H1 (cell line): Measurements from ENCODE around the gene NAE1. TPM values are rescaled to one million over a fixed set of nuclear protein-coding genes. Genes with fewer than 3 reads are reported as not detected.

ENCODE experiments used
- CTCF ChIA-PET: fragments of 300-600 bp; sonication (Branson Sonifier 250); formaldehyde crosslinking; loops from one replicate; lab custom pipeline; 2021; ENCODE audit not compliant: partially characterized antibody; lab: Charles Lee
- POLR2A ChIA-PET: fragments of 300-600 bp; sonication (Branson Sonifier 250); formaldehyde crosslinking; loops from one replicate; lab custom pipeline; 2021; ENCODE audit warnings: inconsistent platforms; ENCODE audit not compliant: partially characterized antibody; lab: Charles Lee
- DNase-seq, 2 experiments: peaks; one replicate each; pipeline versions ENCODE4 v3.0.0 to v3.0.0-alpha.2; 2010 to 2022; ENCODE audit warnings: low spot score in 2 of 2, low read depth in 1 of 2, mixed read lengths in 1 of 2
- FAIRE-seq: peaks from 2 replicates; lab custom pipeline; 2011; peaks lifted over from hg19 to GRCh38; lab: Jason Lieb, UNC
- H2AFZ ChIP-seq: 2 replicates; pipeline ENCODE4 v1.8.1; 2012; ENCODE audit warnings: low read length, inconsistent platforms
- H2AK5ac ChIP-seq: 2 replicates; pipeline ENCODE4 v1.6.1; 2013; ENCODE audit warnings: low read depth, low read length
- H2BK120ac ChIP-seq: replicated peaks from 2 replicates; pipeline ENCODE3; 2013; ENCODE audit warnings: low read depth, low read length, inconsistent platforms
- H2BK12ac ChIP-seq: 2 replicates; pipeline ENCODE4 v1.6.1; 2013; ENCODE audit warnings: low read depth, low read length
- H2BK15ac ChIP-seq: 2 replicates; pipeline ENCODE4 v1.6.1; 2013; ENCODE audit warnings: low read length
- H2BK20ac ChIP-seq: 2 replicates; pipeline ENCODE4 v1.6.1; 2013; ENCODE audit warnings: low read length
- H2BK5ac ChIP-seq: 2 replicates; pipeline ENCODE4 v1.6.1; 2013; ENCODE audit warnings: low read depth, low read length
- H3K14ac ChIP-seq: 2 replicates; pipeline ENCODE4 v1.6.1; 2013; ENCODE audit warnings: inconsistent platforms; ENCODE audit not compliant: insufficient read length
- H3K18ac ChIP-seq: 2 replicates; pipeline ENCODE4 v1.6.1; 2013; ENCODE audit warnings: low read length; ENCODE audit errors: extremely low read depth
- H3K23ac ChIP-seq: 2 replicates; pipeline ENCODE4 v1.6.1; 2013; ENCODE audit warnings: inconsistent platforms; ENCODE audit not compliant: insufficient read length
- H3K23me2 ChIP-seq: 2 replicates; pipeline ENCODE4 v1.6.1; 2013; ENCODE audit warnings: low read depth, low read length
- H3K27ac ChIP-seq: 2 replicates; pipeline ENCODE4 v1.6.1; 2011; ENCODE audit warnings: low read depth, low read length, inconsistent platforms
- H3K27me3 ChIP-seq, 4 experiments: replicated peaks in 1 of 4; 1 replicate in 1 of 4; 2 replicates in 3 of 4; pipeline versions ENCODE4 v1.6.1 to v1.8.1; 2011 to 2013; ENCODE audit warnings: low read length in 3 of 4, mild to moderate bottlenecking in 3 of 4, inconsistent platforms in 2 of 4, mixed read lengths in 2 of 4, moderate library complexity in 1 of 4; ENCODE audit not compliant: control insufficient read depth in 3 of 4, insufficient read depth in 3 of 4; ENCODE audit errors: extremely low read depth in 1 of 4
- H3K36me3 ChIP-seq, 4 experiments: 2 replicates each; pipeline versions ENCODE4 v1.6.1 to v1.8.1; 2011 to 2013; ENCODE audit warnings: mild to moderate bottlenecking in 4 of 4, low read length in 3 of 4, moderate library complexity in 2 of 4, control low read depth in 1 of 4, inconsistent platforms in 1 of 4; ENCODE audit not compliant: insufficient read depth in 4 of 4, control insufficient read depth in 2 of 4
- H3K4ac ChIP-seq: replicated peaks from 2 replicates; pipeline ENCODE3; 2013; ENCODE audit warnings: low read length, low read depth, mixed read lengths, inconsistent platforms; ENCODE audit not compliant: insufficient read length
- H3K4me1 ChIP-seq, 4 experiments: replicated peaks in 1 of 4; 1 replicate in 1 of 4; 2 replicates in 3 of 4; pipeline versions ENCODE4 v1.6.1 to v1.8.1; 2011 to 2013; ENCODE audit warnings: low read length in 3 of 4, inconsistent platforms in 2 of 4, mixed read lengths in 1 of 4; ENCODE audit not compliant: insufficient read depth in 4 of 4, control insufficient read depth in 3 of 4
- H3K4me2 ChIP-seq, 2 experiments: 2 replicates each; pipeline versions ENCODE4 v1.6.1 to v1.8.1; 2011 to 2013; ENCODE audit warnings: low read depth in 2 of 2, low read length in 2 of 2, control low read depth in 1 of 2, inconsistent platforms in 1 of 2, mild to moderate bottlenecking in 1 of 2; ENCODE audit not compliant: insufficient read depth in 1 of 2
- H3K4me3 ChIP-seq, 4 experiments: fragments of 200-600, 300-600 bp in 1 of 4; sonication (generic), shearing (Covaris generic), sonication (Bioruptor Twin) in 1 of 4; 2 replicates each; pipeline versions ENCODE4 v1.5.1 to v1.8.1; 2011 to 2016; ENCODE audit warnings: low read length in 4 of 4, low read depth in 3 of 4, control low read depth in 2 of 4, inconsistent platforms in 2 of 4, mild to moderate bottlenecking in 2 of 4, mixed read lengths in 1 of 4, moderate library complexity in 1 of 4; ENCODE audit not compliant: insufficient read depth in 2 of 4; ENCODE audit errors: extremely low read depth in 1 of 4
- H3K56ac ChIP-seq: replicated peaks from 2 replicates; pipeline ENCODE3; 2013; ENCODE audit warnings: low read depth, mild to moderate bottlenecking, mixed read lengths, low read length, inconsistent platforms; ENCODE audit not compliant: insufficient read length
- H3K79me1 ChIP-seq: 2 replicates; pipeline ENCODE4 v1.6.1; 2013; ENCODE audit warnings: low read depth, low read length, control low read depth
- H3K79me2 ChIP-seq, 2 experiments: 2 replicates each; pipeline versions ENCODE4 v1.6.1 to v1.8.1; 2012 to 2013; ENCODE audit warnings: low read length in 2 of 2, mild to moderate bottlenecking in 2 of 2, inconsistent platforms in 1 of 2; ENCODE audit not compliant: insufficient read depth in 2 of 2, control insufficient read depth in 1 of 2
- H3K9ac ChIP-seq, 4 experiments: replicated peaks in 1 of 4; 1 replicate in 1 of 4; 2 replicates in 3 of 4; pipeline versions ENCODE4 v1.6.1 to v1.8.1; 2011 to 2013; ENCODE audit warnings: low read depth in 3 of 4, low read length in 3 of 4, control low read depth in 2 of 4, mild to moderate bottlenecking in 2 of 4, moderate library complexity in 2 of 4, inconsistent platforms in 1 of 4; ENCODE audit errors: extremely low read depth in 1 of 4
- H3K9me3 ChIP-seq, 2 experiments: 2 replicates each; pipeline versions ENCODE4 v1.6.1 to v1.8.1; 2012 to 2013; ENCODE audit warnings: mild to moderate bottlenecking in 2 of 2, moderate library complexity in 2 of 2, control low read depth in 1 of 2, inconsistent platforms in 1 of 2, low read depth in 1 of 2, low read length in 1 of 2, mixed read lengths in 1 of 2; ENCODE audit not compliant: insufficient read depth in 2 of 2
- H4K20me1 ChIP-seq, 2 experiments: replicated peaks in 1 of 2; 2 replicates each; pipeline versions ENCODE3 to v1.8.1; 2011 to 2013; ENCODE audit warnings: inconsistent platforms in 2 of 2, low read length in 2 of 2, mild to moderate bottlenecking in 1 of 2; ENCODE audit not compliant: insufficient read depth in 2 of 2, control insufficient read depth in 1 of 2
- H4K5ac ChIP-seq: 2 replicates; pipeline ENCODE4 v1.6.1; 2013; ENCODE audit warnings: low read length, low read depth, mixed read lengths, inconsistent platforms; ENCODE audit not compliant: insufficient read length
- H4K8ac ChIP-seq: 2 replicates; pipeline ENCODE4 v1.8.0; 2013; ENCODE audit warnings: mild to moderate bottlenecking, moderate library complexity, low read length, inconsistent platforms; ENCODE audit not compliant: insufficient read depth; ENCODE audit errors: extremely low read depth
- H4K91ac ChIP-seq: replicated peaks from 2 replicates; pipeline ENCODE3; 2013; ENCODE audit warnings: low read length, mixed read lengths, inconsistent platforms; ENCODE audit not compliant: insufficient read length
- CHD1 ChIP-seq: IDR thresholded peaks from 2 replicates; pipeline ENCODE4 v1.6.1; 2012; ENCODE audit warnings: low read depth, low read length, improper control_type of control experiment
- JUND ChIP-seq: IDR thresholded peaks from 2 replicates; pipeline ENCODE4 v1.6.1; 2011; ENCODE audit warnings: mild to moderate bottlenecking, improper control_type of control experiment, low read length
- KDM4A ChIP-seq: IDR thresholded peaks from one replicate; pipeline ENCODE4 v1.7.1; 2012; ENCODE audit warnings: low read depth, mild to moderate bottlenecking, moderate library complexity, low read length, inconsistent platforms; ENCODE audit not compliant: severe bottlenecking
- MAFK ChIP-seq: IDR thresholded peaks from 2 replicates; pipeline ENCODE4 v1.6.1; 2012; ENCODE audit warnings: low read depth, mild to moderate bottlenecking, improper control_type of control experiment, low read length
- RBBP5 ChIP-seq: IDR thresholded peaks from 2 replicates; pipeline ENCODE4 v1.7.1; 2012; ENCODE audit warnings: low read depth, mild to moderate bottlenecking, inconsistent platforms, low read length, moderate library complexity, borderline replicate concordance
- SIRT6 ChIP-seq: IDR thresholded peaks from one replicate; pipeline ENCODE4 v1.7.1; 2012; ENCODE audit warnings: low read length, inconsistent platforms
- SIX5 ChIP-seq: IDR thresholded peaks from 2 replicates; pipeline ENCODE4 v1.6.1; 2011; ENCODE audit warnings: mild to moderate bottlenecking, low read depth, low read length
- TEAD4 ChIP-seq: IDR thresholded peaks from 2 replicates; pipeline ENCODE4 v1.6.1; 2012; ENCODE audit warnings: low read depth, low read length, inconsistent platforms, mixed read lengths
- WGBS, 2 experiments: shearing (Covaris generic) in 1 of 2; methylation state at CpG; one replicate each; pipeline versions ENCODE4 v1.1.6 to v1.1.7; 2013 to 2015; ENCODE audit warnings: low lambda C conversion rate in 2 of 2, mixed read lengths in 2 of 2, inconsistent platforms in 1 of 2, low coverage in 1 of 2, missing lambda C conversion rate in 1 of 2; ENCODE audit not compliant: insufficient replicate concordance in 2 of 2, insufficient coverage in 1 of 2, insufficient read length in 1 of 2; ENCODE audit errors: extremely low coverage in 1 of 2, missing lambda C conversion rate in 1 of 2; 5-methylcytosine and 5-hydroxymethylcytosine counted together
- polyA plus RNA-seq, 7 experiments: library from polyadenylated mRNA; depleted of rRNA in 3 of 7; stranded (reverse) in 5 of 7; unstranded in 2 of 7; fragments of >200 nt in 5 of 7; fragments of 200-250 nt in 2 of 7; gene quantifications; 1 replicate in 5 of 7; 2 replicates in 1 of 7; 4 replicates in 1 of 7; pipeline versions ENCODE4 v1.2.1 to v1.2.3, GENCODE V29; 2011 to 2013; ENCODE audit warnings: missing spikeins in 2 of 7, mixed read lengths in 2 of 7
- total RNA-seq: library from RNA; stranded (reverse); fragmentation: NEBNext Ultra II Directional; extraction: Animal tissue kit (Norgen Biotek cat#: 25700); gene quantifications from 2 replicates; pipeline ENCODE4 v1.2.1, GENCODE V29; 2021
- TF ChIP-seq, protein P1 (sequence below): IDR thresholded peaks from 2 replicates; pipeline ENCODE4 v1.6.1; 2012; ENCODE audit warnings: low read length, inconsistent platforms
- TF ChIP-seq, protein P2 (sequence below): IDR thresholded peaks from 2 replicates; pipeline ENCODE4 v1.6.1; 2011; ENCODE audit warnings: low read depth, mild to moderate bottlenecking, low read length; ENCODE audit not compliant: insufficient read depth
- TF ChIP-seq, protein P3 (sequence below): IDR thresholded peaks from 2 replicates; pipeline ENCODE4 v1.6.1; 2011; ENCODE audit warnings: low read length, improper control_type of control experiment

Gene NAE1
- total and polyA plus RNA-seq, 2 of the 8 experiments (the other 6 are each of a cell fraction or from before 2014, with no cell fraction given) = 66.6 to 155 TPM

DNA sequence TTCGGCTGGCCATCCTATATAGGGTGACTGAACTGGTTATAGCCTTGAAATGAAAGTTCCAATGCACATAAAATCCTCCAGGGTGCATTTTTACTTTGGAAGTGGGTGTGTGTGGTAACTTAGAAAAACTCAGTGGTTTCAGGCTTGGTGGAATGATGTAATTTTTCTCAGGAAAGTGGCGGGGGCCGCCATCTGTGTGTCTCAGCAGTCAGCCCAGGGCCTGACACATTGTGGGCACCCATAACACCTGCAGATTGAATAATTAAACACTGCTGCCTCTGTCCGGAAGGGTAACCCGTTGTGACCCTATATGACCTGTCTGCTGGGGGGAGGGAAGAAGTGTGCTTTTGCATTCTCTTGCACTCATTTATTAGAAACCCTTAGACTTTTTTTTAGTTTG is 47.3 kb upstream of the NAE1 start:
- Histone ChIP-seq H3K9me3 (no peaks in the 10 kb centered on the region), H3K27ac (no peak overlapping the region), H2AFZ (no peak overlapping the region), H3K56ac (no peak overlapping the region), H4K8ac (no peak overlapping the region), H3K4me2 (no peak overlapping the region), H3K36me3 (no peaks in the 10 kb centered on the region; a peak in 1 of 8 replicates), H2BK5ac (no peak overlapping the region), H2BK20ac (no peak overlapping the region), H3K14ac (no peak overlapping the region), H3K27me3 (peaks cover 0 to 3% (median 0%) of the 10 kb centered on the region in 4 experiments; a peak in 1 of 7 replicates), H3K18ac (no peak overlapping the region), H4K20me1 (peaks cover 0 to 2% of the 10 kb centered on the region in 2 experiments), H2BK15ac (no peak overlapping the region), H4K91ac (no peak overlapping the region), H2AK5ac (no peak overlapping the region), H3K23me2 (peaks cover 8% of the 10 kb centered on the region; the same call in 1 of the 2 replicates), H3K4me1 (peaks cover 0 to 10% (median 6%) of the 10 kb centered on the region in 4 experiments; a peak in 4 of 7 replicates), H3K23ac (no peak overlapping the region), H2BK120ac (no peak overlapping the region), H3K9ac (no peak overlapping the region), H2BK12ac (no peak overlapping the region), H3K79me2 (peaks cover 0 to 19% of the 10 kb centered on the region in 2 experiments; a peak in 3 of 4 replicates), H3K4ac (no peak overlapping the region), H3K79me1 (peaks cover 2% of the 10 kb centered on the region; the same call in 1 of the 2 replicates), H3K4me3 (no peak overlapping the region), H4K5ac (no peak overlapping the region)
- DNase-seq (no peak), FAIRE-seq (no peak)
- ChIA-PET CTCF (interaction anchor here (0.6 kb wide), 1 partner anchor 53 kb away, joined by 3 read pairs; no protein-coding TSS in a partner anchor), POLR2A (no interaction called here)
- WGBS, 2 experiments = 89% methylated on average over 5 of the region's 5 CpGs; no CpG with 5 or more reads in 1 of the 2 experiments
- TF ChIP-seq JUND (no peak), SIRT6 (no peak), SIX5 (no peak), CHD1 (no peak), RBBP5 (no peak), KDM4A (no peak), MAFK (no peak), TEAD4 (no peak)
- TF ChIP-seq, protein P1, sequence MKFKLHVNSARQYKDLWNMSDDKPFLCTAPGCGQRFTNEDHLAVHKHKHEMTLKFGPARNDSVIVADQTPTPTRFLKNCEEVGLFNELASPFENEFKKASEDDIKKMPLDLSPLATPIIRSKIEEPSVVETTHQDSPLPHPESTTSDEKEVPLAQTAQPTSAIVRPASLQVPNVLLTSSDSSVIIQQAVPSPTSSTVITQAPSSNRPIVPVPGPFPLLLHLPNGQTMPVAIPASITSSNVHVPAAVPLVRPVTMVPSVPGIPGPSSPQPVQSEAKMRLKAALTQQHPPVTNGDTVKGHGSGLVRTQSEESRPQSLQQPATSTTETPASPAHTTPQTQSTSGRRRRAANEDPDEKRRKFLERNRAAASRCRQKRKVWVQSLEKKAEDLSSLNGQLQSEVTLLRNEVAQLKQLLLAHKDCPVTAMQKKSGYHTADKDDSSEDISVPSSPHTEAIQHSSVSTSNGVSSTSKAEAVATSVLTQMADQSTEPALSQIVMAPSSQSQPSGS = no peak
- TF ChIP-seq, protein P2, sequence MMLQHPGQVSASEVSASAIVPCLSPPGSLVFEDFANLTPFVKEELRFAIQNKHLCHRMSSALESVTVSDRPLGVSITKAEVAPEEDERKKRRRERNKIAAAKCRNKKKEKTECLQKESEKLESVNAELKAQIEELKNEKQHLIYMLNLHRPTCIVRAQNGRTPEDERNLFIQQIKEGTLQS = no peak
- TF ChIP-seq, protein P3, sequence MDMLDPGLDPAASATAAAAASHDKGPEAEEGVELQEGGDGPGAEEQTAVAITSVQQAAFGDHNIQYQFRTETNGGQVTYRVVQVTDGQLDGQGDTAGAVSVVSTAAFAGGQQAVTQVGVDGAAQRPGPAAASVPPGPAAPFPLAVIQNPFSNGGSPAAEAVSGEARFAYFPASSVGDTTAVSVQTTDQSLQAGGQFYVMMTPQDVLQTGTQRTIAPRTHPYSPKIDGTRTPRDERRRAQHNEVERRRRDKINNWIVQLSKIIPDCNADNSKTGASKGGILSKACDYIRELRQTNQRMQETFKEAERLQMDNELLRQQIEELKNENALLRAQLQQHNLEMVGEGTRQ = no peak
